Measurements from ENCODE around the gene PLXNA4.
A peak's percentile ranks its signal among the peaks of the same experiment; 100 is the strongest.

PLXNA4 gene

GRCh38 chr7:132345543-132346129, 230.6 kb downstream of the PLXNA4 start:
- DNase-seq = no peak

GRCh38 chr7:132345030-132345429, 231.2 kb downstream of the PLXNA4 start:
- DNase-seq = no peak

GRCh38 chr7:132343199-132343598, 233.1 kb downstream of the PLXNA4 start:
- DNase-seq = peak; percentile 9

- no peak for DNase-seq
Observed at GRCh38 chr7:132337450-132338080, 238.7 kb downstream of the PLXNA4 start.

- peak; percentile 59 for DNase-seq
Observed at GRCh38 chr7:132336797-132337196, 239.5 kb downstream of the PLXNA4 start.

- no peak for DNase-seq
Observed at GRCh38 chr7:132333301-132333700, 243.0 kb downstream of the PLXNA4 start.

GRCh38 chr7:132328760-132329159, 247.5 kb downstream of the PLXNA4 start:
- DNase-seq = no peak

- DNase-seq = no peak
Observed at GRCh38 chr7:132328047-132328620, 248.1 kb downstream of the PLXNA4 start.

- no peak for DNase-seq
Observed at GRCh38 chr7:132326878-132327589, 249.2 kb downstream of the PLXNA4 start.

- DNase-seq = no peak
Observed at GRCh38 chr7:132322970-132323369, 253.3 kb downstream of the PLXNA4 start.

- DNase-seq = no peak
Observed at GRCh38 chr7:132321387-132321786, 254.9 kb downstream of the PLXNA4 start.

- DNase-seq = no peak
Observed at GRCh38 chr7:132319481-132319880, 256.8 kb downstream of the PLXNA4 start.

- peak; percentile 64 for DNase-seq
Observed at GRCh38 chr7:132318352-132319318, 257.6 kb downstream of the PLXNA4 start.

GRCh38 chr7:132317701-132318351, 258.4 kb downstream of the PLXNA4 start:
- no peak for DNase-seq

GRCh38 chr7:132312531-132313055, 263.7 kb downstream of the PLXNA4 start:
- DNase-seq = no peak

- DNase-seq = no peak
Observed at GRCh38 chr7:132311733-132312132, 264.5 kb downstream of the PLXNA4 start.

- no peak for DNase-seq
Observed at GRCh38 chr7:132309102-132309805, 267.0 kb downstream of the PLXNA4 start.

- no peak for DNase-seq
Observed at GRCh38 chr7:132307465-132307864, 268.8 kb downstream of the PLXNA4 start.

- no peak for DNase-seq
Observed at GRCh38 chr7:132300599-132301277, 275.5 kb downstream of the PLXNA4 start.

- DNase-seq = peak; percentile 89
Observed at GRCh38 chr7:132298790-132299189, 277.5 kb downstream of the PLXNA4 start.

- no peak for DNase-seq
Observed at GRCh38 chr7:132296820-132297219, 279.4 kb downstream of the PLXNA4 start.
